H1 (cell line): ENCODE measurements around the gene SPOP. TPM values are rescaled to one million over a fixed set of nuclear protein-coding genes. Genes with fewer than 3 reads are reported as not detected.

Source experiments
- CTCF ChIA-PET: fragments of 300-600 bp; sonication (Branson Sonifier 250); formaldehyde crosslinking; loops from one replicate; lab custom pipeline; 2021; ENCODE audit not compliant: partially characterized antibody; lab: Charles Lee
- POLR2A ChIA-PET: fragments of 300-600 bp; sonication (Branson Sonifier 250); formaldehyde crosslinking; loops from one replicate; lab custom pipeline; 2021; ENCODE audit warnings: inconsistent platforms; ENCODE audit not compliant: partially characterized antibody; lab: Charles Lee
- DNase-seq, 2 experiments: peaks; one replicate each; pipeline versions ENCODE4 v3.0.0 to v3.0.0-alpha.2; 2010 to 2022; ENCODE audit warnings: low spot score in 2 of 2, low read depth in 1 of 2, mixed read lengths in 1 of 2
- FAIRE-seq: peaks from 2 replicates; lab custom pipeline; 2011; peaks lifted over from hg19 to GRCh38; lab: Jason Lieb, UNC
- H2AFZ ChIP-seq: 2 replicates; pipeline ENCODE4 v1.8.1; 2012; ENCODE audit warnings: low read length, inconsistent platforms
- H2AK5ac ChIP-seq: 2 replicates; pipeline ENCODE4 v1.6.1; 2013; ENCODE audit warnings: low read depth, low read length
- H2BK120ac ChIP-seq: replicated peaks from 2 replicates; pipeline ENCODE3; 2013; ENCODE audit warnings: low read depth, low read length, inconsistent platforms
- H2BK12ac ChIP-seq: 2 replicates; pipeline ENCODE4 v1.6.1; 2013; ENCODE audit warnings: low read depth, low read length
- H2BK15ac ChIP-seq: 2 replicates; pipeline ENCODE4 v1.6.1; 2013; ENCODE audit warnings: low read length
- H2BK20ac ChIP-seq: 2 replicates; pipeline ENCODE4 v1.6.1; 2013; ENCODE audit warnings: low read length
- H2BK5ac ChIP-seq: 2 replicates; pipeline ENCODE4 v1.6.1; 2013; ENCODE audit warnings: low read depth, low read length
- H3K14ac ChIP-seq: 2 replicates; pipeline ENCODE4 v1.6.1; 2013; ENCODE audit warnings: inconsistent platforms; ENCODE audit not compliant: insufficient read length
- H3K18ac ChIP-seq: 2 replicates; pipeline ENCODE4 v1.6.1; 2013; ENCODE audit warnings: low read length; ENCODE audit errors: extremely low read depth
- H3K23ac ChIP-seq: 2 replicates; pipeline ENCODE4 v1.6.1; 2013; ENCODE audit warnings: inconsistent platforms; ENCODE audit not compliant: insufficient read length
- H3K23me2 ChIP-seq: 2 replicates; pipeline ENCODE4 v1.6.1; 2013; ENCODE audit warnings: low read depth, low read length
- H3K27ac ChIP-seq: 2 replicates; pipeline ENCODE4 v1.6.1; 2011; ENCODE audit warnings: low read depth, low read length, inconsistent platforms
- H3K27me3 ChIP-seq, 4 experiments: replicated peaks in 1 of 4; 1 replicate in 1 of 4; 2 replicates in 3 of 4; pipeline versions ENCODE4 v1.6.1 to v1.8.1; 2011 to 2013; ENCODE audit warnings: low read length in 3 of 4, mild to moderate bottlenecking in 3 of 4, inconsistent platforms in 2 of 4, mixed read lengths in 2 of 4, moderate library complexity in 1 of 4; ENCODE audit not compliant: control insufficient read depth in 3 of 4, insufficient read depth in 3 of 4; ENCODE audit errors: extremely low read depth in 1 of 4
- H3K36me3 ChIP-seq, 4 experiments: 2 replicates each; pipeline versions ENCODE4 v1.6.1 to v1.8.1; 2011 to 2013; ENCODE audit warnings: mild to moderate bottlenecking in 4 of 4, low read length in 3 of 4, moderate library complexity in 2 of 4, control low read depth in 1 of 4, inconsistent platforms in 1 of 4; ENCODE audit not compliant: insufficient read depth in 4 of 4, control insufficient read depth in 2 of 4
- H3K4ac ChIP-seq: replicated peaks from 2 replicates; pipeline ENCODE3; 2013; ENCODE audit warnings: low read length, low read depth, mixed read lengths, inconsistent platforms; ENCODE audit not compliant: insufficient read length
- H3K4me1 ChIP-seq, 4 experiments: replicated peaks in 1 of 4; 1 replicate in 1 of 4; 2 replicates in 3 of 4; pipeline versions ENCODE4 v1.6.1 to v1.8.1; 2011 to 2013; ENCODE audit warnings: low read length in 3 of 4, inconsistent platforms in 2 of 4, mixed read lengths in 1 of 4; ENCODE audit not compliant: insufficient read depth in 4 of 4, control insufficient read depth in 3 of 4
- H3K4me2 ChIP-seq, 2 experiments: 2 replicates each; pipeline versions ENCODE4 v1.6.1 to v1.8.1; 2011 to 2013; ENCODE audit warnings: low read depth in 2 of 2, low read length in 2 of 2, control low read depth in 1 of 2, inconsistent platforms in 1 of 2, mild to moderate bottlenecking in 1 of 2; ENCODE audit not compliant: insufficient read depth in 1 of 2
- H3K4me3 ChIP-seq, 4 experiments: fragments of 200-600, 300-600 bp in 1 of 4; sonication (generic), shearing (Covaris generic), sonication (Bioruptor Twin) in 1 of 4; 2 replicates each; pipeline versions ENCODE4 v1.5.1 to v1.8.1; 2011 to 2016; ENCODE audit warnings: low read length in 4 of 4, low read depth in 3 of 4, control low read depth in 2 of 4, inconsistent platforms in 2 of 4, mild to moderate bottlenecking in 2 of 4, mixed read lengths in 1 of 4, moderate library complexity in 1 of 4; ENCODE audit not compliant: insufficient read depth in 2 of 4; ENCODE audit errors: extremely low read depth in 1 of 4
- H3K56ac ChIP-seq: replicated peaks from 2 replicates; pipeline ENCODE3; 2013; ENCODE audit warnings: low read depth, mild to moderate bottlenecking, mixed read lengths, low read length, inconsistent platforms; ENCODE audit not compliant: insufficient read length
- H3K79me1 ChIP-seq: 2 replicates; pipeline ENCODE4 v1.6.1; 2013; ENCODE audit warnings: low read depth, low read length, control low read depth
- H3K79me2 ChIP-seq, 2 experiments: 2 replicates each; pipeline versions ENCODE4 v1.6.1 to v1.8.1; 2012 to 2013; ENCODE audit warnings: low read length in 2 of 2, mild to moderate bottlenecking in 2 of 2, inconsistent platforms in 1 of 2; ENCODE audit not compliant: insufficient read depth in 2 of 2, control insufficient read depth in 1 of 2
- H3K9ac ChIP-seq, 4 experiments: replicated peaks in 1 of 4; 1 replicate in 1 of 4; 2 replicates in 3 of 4; pipeline versions ENCODE4 v1.6.1 to v1.8.1; 2011 to 2013; ENCODE audit warnings: low read depth in 3 of 4, low read length in 3 of 4, control low read depth in 2 of 4, mild to moderate bottlenecking in 2 of 4, moderate library complexity in 2 of 4, inconsistent platforms in 1 of 4; ENCODE audit errors: extremely low read depth in 1 of 4
- H3K9me3 ChIP-seq, 2 experiments: 2 replicates each; pipeline versions ENCODE4 v1.6.1 to v1.8.1; 2012 to 2013; ENCODE audit warnings: mild to moderate bottlenecking in 2 of 2, moderate library complexity in 2 of 2, control low read depth in 1 of 2, inconsistent platforms in 1 of 2, low read depth in 1 of 2, low read length in 1 of 2, mixed read lengths in 1 of 2; ENCODE audit not compliant: insufficient read depth in 2 of 2
- H4K20me1 ChIP-seq, 2 experiments: replicated peaks in 1 of 2; 2 replicates each; pipeline versions ENCODE3 to v1.8.1; 2011 to 2013; ENCODE audit warnings: inconsistent platforms in 2 of 2, low read length in 2 of 2, mild to moderate bottlenecking in 1 of 2; ENCODE audit not compliant: insufficient read depth in 2 of 2, control insufficient read depth in 1 of 2
- H4K5ac ChIP-seq: 2 replicates; pipeline ENCODE4 v1.6.1; 2013; ENCODE audit warnings: low read length, low read depth, mixed read lengths, inconsistent platforms; ENCODE audit not compliant: insufficient read length
- H4K8ac ChIP-seq: 2 replicates; pipeline ENCODE4 v1.8.0; 2013; ENCODE audit warnings: mild to moderate bottlenecking, moderate library complexity, low read length, inconsistent platforms; ENCODE audit not compliant: insufficient read depth; ENCODE audit errors: extremely low read depth
- H4K91ac ChIP-seq: replicated peaks from 2 replicates; pipeline ENCODE3; 2013; ENCODE audit warnings: low read length, mixed read lengths, inconsistent platforms; ENCODE audit not compliant: insufficient read length
- CBX8 ChIP-seq: fragments of 300-800, 300-1000 bp; sonication (generic); IDR thresholded peaks from 2 replicates; pipeline ENCODE4 v1.7.1; 2016; ENCODE audit warnings: low read depth, low read length, borderline replicate concordance
- HDAC6 ChIP-seq: IDR thresholded peaks from one replicate; pipeline ENCODE4 v1.7.1; 2012; ENCODE audit warnings: low read depth, mild to moderate bottlenecking, inconsistent platforms, low read length, moderate library complexity
- RFX5 ChIP-seq: IDR thresholded peaks from 2 replicates; pipeline ENCODE4 v1.6.1; 2011; ENCODE audit warnings: low read depth, low read length, improper control_type of control experiment, borderline replicate concordance
- RXRA ChIP-seq: IDR thresholded peaks from 2 replicates; pipeline ENCODE4 v1.6.1; 2011; ENCODE audit warnings: low read depth, mild to moderate bottlenecking, low read length, moderate library complexity; ENCODE audit not compliant: insufficient read depth
- SP1 ChIP-seq: IDR thresholded peaks from 2 replicates; pipeline ENCODE4 v1.6.1; 2011; ENCODE audit warnings: low read depth, low read length
- SP4 ChIP-seq: IDR thresholded peaks from 2 replicates; pipeline ENCODE4 v1.6.1; 2012; ENCODE audit warnings: low read length, inconsistent platforms
- WGBS, 2 experiments: shearing (Covaris generic) in 1 of 2; methylation state at CpG; one replicate each; pipeline versions ENCODE4 v1.1.6 to v1.1.7; 2013 to 2015; ENCODE audit warnings: low lambda C conversion rate in 2 of 2, mixed read lengths in 2 of 2, inconsistent platforms in 1 of 2, low coverage in 1 of 2, missing lambda C conversion rate in 1 of 2; ENCODE audit not compliant: insufficient replicate concordance in 2 of 2, insufficient coverage in 1 of 2, insufficient read length in 1 of 2; ENCODE audit errors: extremely low coverage in 1 of 2, missing lambda C conversion rate in 1 of 2; 5-methylcytosine and 5-hydroxymethylcytosine counted together
- polyA plus RNA-seq, 7 experiments: library from polyadenylated mRNA; depleted of rRNA in 3 of 7; stranded (reverse) in 5 of 7; unstranded in 2 of 7; fragments of >200 nt in 5 of 7; fragments of 200-250 nt in 2 of 7; gene quantifications; 1 replicate in 5 of 7; 2 replicates in 1 of 7; 4 replicates in 1 of 7; pipeline versions ENCODE4 v1.2.1 to v1.2.3, GENCODE V29; 2011 to 2013; ENCODE audit warnings: missing spikeins in 2 of 7, mixed read lengths in 2 of 7
- total RNA-seq: library from RNA; stranded (reverse); fragmentation: NEBNext Ultra II Directional; extraction: Animal tissue kit (Norgen Biotek cat#: 25700); gene quantifications from 2 replicates; pipeline ENCODE4 v1.2.1, GENCODE V29; 2021

The SPOP gene
- total and polyA plus RNA-seq, 2 of the 8 experiments (the other 6 are each of a cell fraction or from before 2014, with no cell fraction given) = 13.3 to 25.6 TPM

GRCh38 chr17:49579522-49579921 lies 98.4 kb downstream of the SPOP start:
- H3K4me3 ChIP-seq = no peak overlapping the region
- H3K9me3 ChIP-seq = no peaks in the 10 kb centered on the region
- no peak overlapping the region for H2BK15ac ChIP-seq
- ChIA-PET POLR2A (interaction anchor here (0.6 to 1.9 kb wide), 2 partner anchors 12 to 119 kb away, joined by 3 to 4 read pairs; no protein-coding TSS in a partner anchor), CTCF (interaction anchor here (0.6 to 2.5 kb wide), 12 partner anchors 8 to 446 kb away, joined by 3 to 10 read pairs (median 3); partner anchors contain the start of gene SLC35B1)
- H2BK20ac ChIP-seq = no peak overlapping the region
- 94% methylated on average over 5 of the region's 5 CpGs; no CpG with 5 or more reads in 1 of the 2 experiments for WGBS, 2 experiments
- H2AFZ ChIP-seq = no peak overlapping the region
- H3K4ac ChIP-seq = no peak overlapping the region
- H3K79me1 ChIP-seq = no peaks in the 10 kb centered on the region
- no peak overlapping the region for H4K8ac ChIP-seq
- H3K9ac ChIP-seq = no peak overlapping the region
- no peaks in the 10 kb centered on the region for H3K79me2 ChIP-seq
- no peak overlapping the region for H3K4me2 ChIP-seq
- no peak overlapping the region for H3K27ac ChIP-seq
- H3K4me1 ChIP-seq = peaks cover 0 to 20% (median 11%) of the 10 kb centered on the region in 4 experiments; a peak in 6 of 7 replicates
- no peak overlapping the region for H4K5ac ChIP-seq
- H3K18ac ChIP-seq = no peak overlapping the region
- H2BK5ac ChIP-seq = no peak overlapping the region
- H2AK5ac ChIP-seq = no peak overlapping the region
- H4K91ac ChIP-seq = no peak overlapping the region
- H3K14ac ChIP-seq = no peak overlapping the region
- no peak overlapping the region for H3K56ac ChIP-seq
- peaks cover 4 to 14% (median 8%) of the 10 kb centered on the region in 4 experiments; a peak in 5 of 7 replicates for H3K27me3 ChIP-seq
- H4K20me1 ChIP-seq = peaks cover 0 to 4% of the 10 kb centered on the region in 2 experiments
- DNase-seq (no peak), FAIRE-seq (no peak)
- no peak for TF ChIP-seq SP1
- no peak for TF ChIP-seq RFX5
- no peak for TF ChIP-seq SP4
- no peak for TF ChIP-seq HDAC6
- no peak for TF ChIP-seq CBX8
- TF ChIP-seq RXRA = no peak
- no peaks in the 10 kb centered on the region for H3K36me3 ChIP-seq
- no peak overlapping the region for H2BK12ac ChIP-seq
- H3K23ac ChIP-seq = no peak overlapping the region
- no peak overlapping the region for H2BK120ac ChIP-seq
- peaks cover 10% of the 10 kb centered on the region for H3K23me2 ChIP-seq
